ENCODE data around the gene NPHP3.
A peak's percentile ranks its signal among the peaks of the same experiment; 100 is the strongest.
"Not testable (repeated sequence)": the region's sequence is repeated elsewhere in the genome, so short reads cannot be mapped to it uniquely, and the experiment has no call there.

Gene NPHP3

GRCh38 chr3:132641427-132641826, 80.8 kb downstream of the NPHP3 start:
- WGBS, result 78% methylated on average over 2 of the region's 2 CpGs
- H4K8ac ChIP-seq (ENCODE audit: low read length); H3K14ac ChIP-seq (ENCODE audit: low read length in 2 of 2); H2BK15ac ChIP-seq (ENCODE audit: low read depth, poor library complexity, severe bottlenecking); H2AK5ac ChIP-seq (ENCODE audit: low read length, severe bottlenecking); H3K4ac ChIP-seq (ENCODE audit: low read depth in 1 of 2, low read length in 2 of 2); H3K4me2 ChIP-seq (ENCODE audit: low read length, poor library complexity, severe bottlenecking); H3K4me1 ChIP-seq (ENCODE audit: control insufficient read depth, insufficient read depth, low read depth, low read length); H3K23ac ChIP-seq (ENCODE audit: low read length in 2 of 2); H3K27me3 ChIP-seq (ENCODE audit: control insufficient read depth in 1 of 2, insufficient read depth in 1 of 2, low read length in 2 of 2); H2BK120ac ChIP-seq (ENCODE audit: low read depth, low read length); DNase-seq; H3K27ac ChIP-seq (ENCODE audit: low read length, poor library complexity, severe bottlenecking); H3K9me3 ChIP-seq (ENCODE audit: control insufficient read depth, low read length); H2BK5ac ChIP-seq (ENCODE audit: low read depth, low read length, poor library complexity, severe bottlenecking); H3K4me3 ChIP-seq (ENCODE audit: insufficient read depth in 1 of 2, low read depth in 1 of 2, low read length in 2 of 2); H2BK12ac ChIP-seq (ENCODE audit: low read length in 2 of 2); H2AFZ ChIP-seq (ENCODE audit: low read depth, low read length); H3K18ac ChIP-seq (ENCODE audit: low read depth in 1 of 2, low read length in 2 of 2); H4K91ac ChIP-seq (ENCODE audit: low read length); H3K79me1 ChIP-seq (replicated peaks; ENCODE audit: low read length, poor library complexity, severe bottlenecking): not testable (repeated sequence)
- Histone ChIP-seq H3K36me3 (ENCODE audit: control insufficient read depth in 1 of 2, insufficient read depth in 2 of 2, low read depth in 1 of 2, low read length in 2 of 2) (peaks cover 0 to 22% of the 10 kb centered on the region in 2 experiments), H3K9ac (ENCODE audit: low read length) (peak overlapping the region; percentile 57)

DNA sequence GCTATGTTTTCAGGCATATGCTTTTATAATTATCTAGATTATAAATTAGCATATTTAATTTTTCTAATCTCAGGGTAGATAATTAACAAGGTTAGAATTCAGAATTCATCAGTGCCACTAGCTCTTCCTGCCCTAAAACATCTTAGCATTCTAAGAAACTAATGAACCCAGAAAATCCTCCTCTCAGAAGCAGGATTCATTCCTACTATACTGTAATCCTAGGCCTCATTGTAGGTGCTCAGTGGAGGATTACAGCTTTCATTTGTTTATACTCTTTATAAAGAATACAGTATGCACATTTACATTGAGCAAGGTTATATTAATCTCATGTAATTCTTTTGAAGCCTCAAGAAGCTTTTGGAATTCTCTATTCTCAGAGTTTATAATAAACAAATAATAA, 83.5 kb downstream of the NPHP3 start:
- Histone ChIP-seq H2AFZ (ENCODE audit: low read depth, low read length) (no peak overlapping the region), H2AK5ac (ENCODE audit: low read length, severe bottlenecking) (no peak overlapping the region), H3K18ac (ENCODE audit: low read depth in 1 of 2, low read length in 2 of 2) (no peak overlapping the region), H3K9me3 (ENCODE audit: control insufficient read depth, low read length) (no peaks in the 10 kb centered on the region), H3K4me1 (ENCODE audit: control insufficient read depth, insufficient read depth, low read depth, low read length) (peaks cover 1% of the 10 kb centered on the region), H3K23ac (ENCODE audit: low read length in 2 of 2) (no peak overlapping the region), H4K8ac (ENCODE audit: low read length) (no peak overlapping the region), H3K27me3 (ENCODE audit: control insufficient read depth in 1 of 2, insufficient read depth in 1 of 2, low read length in 2 of 2) (no peaks in the 10 kb centered on the region), H3K4me3 (ENCODE audit: insufficient read depth in 1 of 2, low read depth in 1 of 2, low read length in 2 of 2) (no peak overlapping the region), H2BK12ac (ENCODE audit: low read length in 2 of 2) (no peak overlapping the region), H4K91ac (ENCODE audit: low read length) (no peak overlapping the region), H3K36me3 (ENCODE audit: control insufficient read depth in 1 of 2, insufficient read depth in 2 of 2, low read depth in 1 of 2, low read length in 2 of 2) (peaks cover 0 to 25% of the 10 kb centered on the region in 2 experiments), H3K79me1 (replicated peaks; ENCODE audit: low read length, poor library complexity, severe bottlenecking) (peaks cover 8% of the 10 kb centered on the region), H3K4me2 (ENCODE audit: low read length, poor library complexity, severe bottlenecking) (no peak overlapping the region), H2BK5ac (ENCODE audit: low read depth, low read length, poor library complexity, severe bottlenecking) (no peak overlapping the region), H3K27ac (ENCODE audit: low read length, poor library complexity, severe bottlenecking) (no peak overlapping the region), H2BK15ac (ENCODE audit: low read depth, poor library complexity, severe bottlenecking) (no peak overlapping the region), H2BK120ac (ENCODE audit: low read depth, low read length) (no peak overlapping the region), H3K9ac (ENCODE audit: low read length) (peak overlapping the region; percentile 14), H3K14ac (ENCODE audit: low read length in 2 of 2) (no peak overlapping the region), H3K4ac (ENCODE audit: low read depth in 1 of 2, low read length in 2 of 2) (no peak overlapping the region)
- DNase-seq, result no peak

- no peak overlapping the region for H2AK5ac ChIP-seq (ENCODE audit: low read length, severe bottlenecking)
- no peak overlapping the region for H3K18ac ChIP-seq (ENCODE audit: low read depth in 1 of 2, low read length in 2 of 2)
- H3K9ac ChIP-seq (ENCODE audit: low read length), result peak overlapping the region; percentile 73
- DNase-seq, result peak; percentile 49
- no peak overlapping the region for H3K23ac ChIP-seq (ENCODE audit: low read length in 2 of 2)
- H3K36me3 ChIP-seq (ENCODE audit: control insufficient read depth in 1 of 2, insufficient read depth in 2 of 2, low read depth in 1 of 2, low read length in 2 of 2), result peaks cover 0 to 23% of the 10 kb centered on the region in 2 experiments
- H3K9me3 ChIP-seq (ENCODE audit: control insufficient read depth, low read length), result no peaks in the 10 kb centered on the region
- peaks cover 5% of the 10 kb centered on the region for H3K79me1 ChIP-seq (replicated peaks; ENCODE audit: low read length, poor library complexity, severe bottlenecking)
- H4K8ac ChIP-seq (ENCODE audit: low read length), result no peak overlapping the region
- no peak overlapping the region for H3K4ac ChIP-seq (ENCODE audit: low read depth in 1 of 2, low read length in 2 of 2)
- H3K4me2 ChIP-seq (ENCODE audit: low read length, poor library complexity, severe bottlenecking), result no peak overlapping the region
- no peak overlapping the region for H3K4me3 ChIP-seq (ENCODE audit: insufficient read depth in 1 of 2, low read depth in 1 of 2, low read length in 2 of 2)
- no peak overlapping the region for H4K91ac ChIP-seq (ENCODE audit: low read length)
- no peak overlapping the region for H2AFZ ChIP-seq (ENCODE audit: low read depth, low read length)
- H3K14ac ChIP-seq (ENCODE audit: low read length in 2 of 2), result no peak overlapping the region
- no peak overlapping the region for H2BK12ac ChIP-seq (ENCODE audit: low read length in 2 of 2)
- no peak overlapping the region for H2BK120ac ChIP-seq (ENCODE audit: low read depth, low read length)
- WGBS, result no CpG with 5 or more reads among the region's 1 CpG
- H3K27me3 ChIP-seq (ENCODE audit: control insufficient read depth in 1 of 2, insufficient read depth in 1 of 2, low read length in 2 of 2), result no peaks in the 10 kb centered on the region
- H2BK15ac ChIP-seq (ENCODE audit: low read depth, poor library complexity, severe bottlenecking), result no peak overlapping the region
- peaks cover 1% of the 10 kb centered on the region for H3K4me1 ChIP-seq (ENCODE audit: control insufficient read depth, insufficient read depth, low read depth, low read length)
- H3K27ac ChIP-seq (ENCODE audit: low read length, poor library complexity, severe bottlenecking), result no peak overlapping the region
- H2BK5ac ChIP-seq (ENCODE audit: low read depth, low read length, poor library complexity, severe bottlenecking), result no peak overlapping the region
Observed at GRCh38 chr3:132637590-132637989, 84.6 kb downstream of the NPHP3 start.

DNA sequence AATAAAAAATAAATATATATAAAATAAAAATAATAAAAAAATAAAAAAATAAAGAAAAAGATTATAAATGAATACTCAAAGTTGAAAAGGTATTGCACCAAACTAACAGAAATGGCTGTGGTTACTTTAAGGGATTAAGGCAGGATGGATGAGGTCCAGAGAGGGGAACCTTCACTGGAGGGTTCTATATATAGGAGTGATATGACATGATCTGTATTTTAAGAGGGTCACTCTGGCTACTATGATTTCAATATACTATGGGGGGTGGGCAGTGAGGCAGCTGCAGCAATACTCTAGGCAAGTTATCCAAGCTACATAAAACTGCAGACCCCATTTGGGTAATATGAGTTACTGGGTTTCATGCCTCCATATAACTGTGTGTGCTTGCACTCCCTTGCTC, 87.2 kb downstream of the NPHP3 start:
- H4K91ac ChIP-seq (ENCODE audit: low read length), result no peak overlapping the region
- no peak overlapping the region for H3K4me2 ChIP-seq (ENCODE audit: low read length, poor library complexity, severe bottlenecking)
- no peak overlapping the region for H2BK5ac ChIP-seq (ENCODE audit: low read depth, low read length, poor library complexity, severe bottlenecking)
- H3K27ac ChIP-seq (ENCODE audit: low read length, poor library complexity, severe bottlenecking), result no peak overlapping the region
- H3K23ac ChIP-seq (ENCODE audit: low read length in 2 of 2), result no peak overlapping the region
- peaks cover 0 to 19% of the 10 kb centered on the region in 2 experiments for H3K36me3 ChIP-seq (ENCODE audit: control insufficient read depth in 1 of 2, insufficient read depth in 2 of 2, low read depth in 1 of 2, low read length in 2 of 2)
- no peak overlapping the region for H3K4me3 ChIP-seq (ENCODE audit: insufficient read depth in 1 of 2, low read depth in 1 of 2, low read length in 2 of 2)
- no peak overlapping the region for H3K18ac ChIP-seq (ENCODE audit: low read depth in 1 of 2, low read length in 2 of 2)
- no peak overlapping the region for H2AFZ ChIP-seq (ENCODE audit: low read depth, low read length)
- peaks cover 5% of the 10 kb centered on the region for H3K79me1 ChIP-seq (replicated peaks; ENCODE audit: low read length, poor library complexity, severe bottlenecking)
- H2BK15ac ChIP-seq (ENCODE audit: low read depth, poor library complexity, severe bottlenecking), result no peak overlapping the region
- no peak overlapping the region for H3K4ac ChIP-seq (ENCODE audit: low read depth in 1 of 2, low read length in 2 of 2)
- no peaks in the 10 kb centered on the region for H3K9me3 ChIP-seq (ENCODE audit: control insufficient read depth, low read length)
- H2AK5ac ChIP-seq (ENCODE audit: low read length, severe bottlenecking), result peak overlapping the region; percentile 68
- H3K4me1 ChIP-seq (ENCODE audit: control insufficient read depth, insufficient read depth, low read depth, low read length), result peaks cover 1% of the 10 kb centered on the region
- H3K9ac ChIP-seq (ENCODE audit: low read length), result no peak overlapping the region
- DNase-seq, result no peak
- H4K8ac ChIP-seq (ENCODE audit: low read length), result no peak overlapping the region
- H3K14ac ChIP-seq (ENCODE audit: low read length in 2 of 2), result no peak overlapping the region
- H2BK120ac ChIP-seq (ENCODE audit: low read depth, low read length), result no peak overlapping the region
- H2BK12ac ChIP-seq (ENCODE audit: low read length in 2 of 2), result no peak overlapping the region
- no peaks in the 10 kb centered on the region for H3K27me3 ChIP-seq (ENCODE audit: control insufficient read depth in 1 of 2, insufficient read depth in 1 of 2, low read length in 2 of 2)
